ENCODE data around the gene N4BP2. TPM values are rescaled to one million over a fixed set of nuclear protein-coding genes. Genes with fewer than 3 reads are reported as not detected.
A peak's percentile ranks its signal among the peaks of the same experiment; 100 is the strongest.
"Not testable (repeated sequence)": the region's sequence is repeated elsewhere in the genome, so short reads cannot be mapped to it uniquely, and the experiment has no call there.

Gene N4BP2
- total RNA-seq, 2 experiments from 2014 or later = 31.9 to 33.5 TPM

GRCh38 chr4:40143926-40144508, 87.4 kb downstream of the N4BP2 start:
- Mint-ChIP-seq H3K4me1 (peaks cover 2% of the 10 kb centered on the region), H3K27me3 (no peaks in the 10 kb centered on the region), H3K27ac (no peak overlapping the region), H3K4me3 (no peak overlapping the region), H3K9me3 (no peaks in the 10 kb centered on the region), H3K36me3 (peaks cover 34% of the 10 kb centered on the region)
- DNase-seq = no peak
- POLR2A ChIA-PET = no interaction called here
- no peak for ATAC-seq (ENCODE audit: low read depth)

- no peak overlapping the region for H3K4me3 Mint-ChIP-seq
- POLR2A ChIA-PET = interaction anchor here (0.6 kb wide), 1 partner anchor 874 kb away, joined by 3 read pairs; no protein-coding TSS in a partner anchor
- H3K9me3 Mint-ChIP-seq = no peaks in the 10 kb centered on the region
- peaks cover 37% of the 10 kb centered on the region for H3K36me3 Mint-ChIP-seq
- DNase-seq = no peak
- no peak overlapping the region for H3K27ac Mint-ChIP-seq
- H3K27me3 Mint-ChIP-seq = no peaks in the 10 kb centered on the region
- peaks cover 3% of the 10 kb centered on the region for H3K4me1 Mint-ChIP-seq
- no peak for ATAC-seq (ENCODE audit: low read depth)
Observed at GRCh38 chr4:40144716-40145115, 88.1 kb downstream of the N4BP2 start.

- H3K27me3 Mint-ChIP-seq; DNase-seq; H3K9me3 Mint-ChIP-seq; POLR2A ChIA-PET; H3K4me3 Mint-ChIP-seq; H3K27ac Mint-ChIP-seq; ATAC-seq (ENCODE audit: low read depth): not testable (repeated sequence)
- Mint-ChIP-seq H3K36me3 (peaks cover 44% of the 10 kb centered on the region), H3K4me1 (peaks cover 16% of the 10 kb centered on the region)
Observed at GRCh38 chr4:40147490-40147889, 90.8 kb downstream of the N4BP2 start.

GRCh38 chr4:40149960-40150385, 93.3 kb downstream of the N4BP2 start:
- H3K4me3 Mint-ChIP-seq = no peak overlapping the region
- POLR2A ChIA-PET = interaction anchor here (0.7 to 1.7 kb wide), 5 partner anchors 32 to 167 kb away, joined by 3 to 11 read pairs (median 5); no protein-coding TSS in a partner anchor

GRCh38 chr4:40150932-40151331, 94.3 kb downstream of the N4BP2 start:
- Mint-ChIP-seq H3K27me3 (no peaks in the 10 kb centered on the region), H3K27ac (no peak overlapping the region), H3K9me3 (peaks cover 6% of the 10 kb centered on the region), H3K4me1 (peaks cover 27% of the 10 kb centered on the region), H3K36me3 (peaks cover 44% of the 10 kb centered on the region), H3K4me3 (no peak overlapping the region)
- POLR2A ChIA-PET = interaction anchor here (1.7 to 2.8 kb wide), 2 partner anchors 49 kb away, joined by 11 to 14 read pairs; no protein-coding TSS in a partner anchor
- ATAC-seq (ENCODE audit: low read depth) = no peak
- DNase-seq = no peak

More at GRCh38 chr4:40149960-40150385, 93.3 kb downstream of the N4BP2 start:
- H3K9me3 Mint-ChIP-seq = peaks cover 6% of the 10 kb centered on the region
- peaks cover 44% of the 10 kb centered on the region for H3K36me3 Mint-ChIP-seq
- DNase-seq = peak; percentile 50
- H3K27ac Mint-ChIP-seq = no peak overlapping the region
- peaks cover 27% of the 10 kb centered on the region for H3K4me1 Mint-ChIP-seq
- no peaks in the 10 kb centered on the region for H3K27me3 Mint-ChIP-seq
- peak; percentile 95 for ATAC-seq (ENCODE audit: low read depth)

GRCh38 chr4:40152637-40153036, 96.0 kb downstream of the N4BP2 start:
- peaks cover 6% of the 10 kb centered on the region for H3K9me3 Mint-ChIP-seq
- peaks cover 27% of the 10 kb centered on the region for H3K4me1 Mint-ChIP-seq
- H3K27me3 Mint-ChIP-seq = no peaks in the 10 kb centered on the region
- H3K4me3 Mint-ChIP-seq = peak overlapping the region; percentile 32
- DNase-seq = no peak
- ATAC-seq (ENCODE audit: low read depth) = peak; percentile 42
- POLR2A ChIA-PET = interaction anchor here (0.7 to 2.8 kb wide), 5 partner anchors 10 to 47 kb away, joined by 3 to 14 read pairs (median 3); partner anchors contain the start of gene RHOH
- H3K27ac Mint-ChIP-seq = no peak overlapping the region
- peaks cover 41% of the 10 kb centered on the region for H3K36me3 Mint-ChIP-seq

- H3K27ac Mint-ChIP-seq = no peak overlapping the region
- POLR2A ChIA-PET = no interaction called here
- ATAC-seq (ENCODE audit: low read depth) (no peak), DNase-seq (no peak)
- H3K4me3 Mint-ChIP-seq = no peak overlapping the region
- H3K9me3 Mint-ChIP-seq = no peaks in the 10 kb centered on the region
- H3K36me3 Mint-ChIP-seq = peaks cover 36% of the 10 kb centered on the region
- H3K4me1 Mint-ChIP-seq = peaks cover 11% of the 10 kb centered on the region
- no peaks in the 10 kb centered on the region for H3K27me3 Mint-ChIP-seq
Observed at GRCh38 chr4:40157436-40157835, 100.8 kb downstream of the N4BP2 start.

- Mint-ChIP-seq H3K4me1 (peaks cover 5% of the 10 kb centered on the region), H3K36me3 (peaks cover 45% of the 10 kb centered on the region), H3K4me3 (no peak overlapping the region), H3K27me3 (no peaks in the 10 kb centered on the region), H3K27ac (no peak overlapping the region), H3K9me3 (no peaks in the 10 kb centered on the region)
- POLR2A ChIA-PET = no interaction called here
- DNase-seq (no peak), ATAC-seq (ENCODE audit: low read depth) (no peak)
Observed at GRCh38 chr4:40160258-40160657, 103.6 kb downstream of the N4BP2 start.

- ATAC-seq (ENCODE audit: low read depth) = no peak
- POLR2A ChIA-PET = no interaction called here
- peaks cover 57% of the 10 kb centered on the region for H3K36me3 Mint-ChIP-seq
Observed at GRCh38 chr4:40164459-40164858, 107.8 kb downstream of the N4BP2 start.

GRCh38 chr4:40165916-40166315, 109.3 kb downstream of the N4BP2 start:
- POLR2A ChIA-PET = interaction anchor here (0.5 kb wide), 1 partner anchor 491 kb away, joined by 4 read pairs; no protein-coding TSS in a partner anchor
- peaks cover 49% of the 10 kb centered on the region for H3K36me3 Mint-ChIP-seq

More at GRCh38 chr4:40164459-40164858, 107.8 kb downstream of the N4BP2 start:
- peaks cover 3% of the 10 kb centered on the region for H3K9me3 Mint-ChIP-seq
- no peak overlapping the region for H3K27ac Mint-ChIP-seq
- no peak overlapping the region for H3K4me3 Mint-ChIP-seq
- H3K4me1 Mint-ChIP-seq = peaks cover 6% of the 10 kb centered on the region
- no peak for DNase-seq
- H3K27me3 Mint-ChIP-seq = no peaks in the 10 kb centered on the region

GRCh38 chr4:40168070-40168469, 111.4 kb downstream of the N4BP2 start:
- Mint-ChIP-seq H3K9me3 (peaks cover 7% of the 10 kb centered on the region), H3K36me3 (peaks cover 41% of the 10 kb centered on the region), H3K27me3 (no peaks in the 10 kb centered on the region), H3K27ac (no peak overlapping the region), H3K4me1 (peaks cover 21% of the 10 kb centered on the region), H3K4me3 (no peak overlapping the region)
- no peak for DNase-seq
- no peak for ATAC-seq (ENCODE audit: low read depth)
- POLR2A ChIA-PET = no interaction called here

More at GRCh38 chr4:40165916-40166315, 109.3 kb downstream of the N4BP2 start:
- ATAC-seq (ENCODE audit: low read depth) = no peak
- no peak for DNase-seq
- Mint-ChIP-seq H3K27ac (no peak overlapping the region), H3K4me3 (no peak overlapping the region), H3K27me3 (no peaks in the 10 kb centered on the region), H3K9me3 (peaks cover 7% of the 10 kb centered on the region), H3K4me1 (peaks cover 11% of the 10 kb centered on the region)

- Mint-ChIP-seq H3K4me1 (peaks cover 29% of the 10 kb centered on the region), H3K9me3 (peaks cover 7% of the 10 kb centered on the region), H3K27me3 (no peaks in the 10 kb centered on the region), H3K36me3 (peaks cover 25% of the 10 kb centered on the region), H3K4me3 (no peak overlapping the region), H3K27ac (no peak overlapping the region)
- no peak for DNase-seq
- POLR2A ChIA-PET = interaction anchor here (0.5 to 1.0 kb wide), 3 partner anchors 29 to 252 kb away, joined by 3 read pairs; no protein-coding TSS in a partner anchor
- ATAC-seq (ENCODE audit: low read depth) = no peak
Observed at GRCh38 chr4:40170588-40170987, 113.9 kb downstream of the N4BP2 start.

GRCh38 chr4:40173470-40173875, 116.8 kb downstream of the N4BP2 start:
- peaks cover 8% of the 10 kb centered on the region for H3K36me3 Mint-ChIP-seq
- peaks cover 6% of the 10 kb centered on the region for H3K9me3 Mint-ChIP-seq
- peak overlapping the region; percentile 66 for H3K4me3 Mint-ChIP-seq
- H3K27ac Mint-ChIP-seq = peak overlapping the region; percentile 83
- POLR2A ChIA-PET = interaction anchor here (1.0 kb wide), 1 partner anchor 10 kb away, joined by 5 read pairs; no protein-coding TSS in a partner anchor
- ATAC-seq (ENCODE audit: low read depth) (peak; percentile 91), DNase-seq (no peak)
- no peaks in the 10 kb centered on the region for H3K27me3 Mint-ChIP-seq
- peaks cover 28% of the 10 kb centered on the region for H3K4me1 Mint-ChIP-seq

GRCh38 chr4:40176602-40177001, 120.0 kb downstream of the N4BP2 start:
- H3K27ac Mint-ChIP-seq = peak overlapping the region; percentile 5
- H3K9me3 Mint-ChIP-seq = no peaks in the 10 kb centered on the region
- no peak for ATAC-seq (ENCODE audit: low read depth)
- H3K4me1 Mint-ChIP-seq = peaks cover 28% of the 10 kb centered on the region
- H3K27me3 Mint-ChIP-seq = no peaks in the 10 kb centered on the region
- no peak for DNase-seq
- H3K36me3 Mint-ChIP-seq = peaks cover 3% of the 10 kb centered on the region
- H3K4me3 Mint-ChIP-seq = no peak overlapping the region
- POLR2A ChIA-PET = no interaction called here

Data from activated naive CD8-positive, alpha-beta T cell treated with anti-CD3 and anti-CD28 coated beads, Interleukin-2, amount 10 ng/mL, durations not matched to agents 7 days and 5 days (primary cell).